ENCODE measurements around the gene TRIM71.
"Not testable (repeated sequence)": the region's sequence is repeated elsewhere in the genome, so short reads cannot be mapped to it uniquely, and the experiment has no call there.

The TRIM71 gene

DNA sequence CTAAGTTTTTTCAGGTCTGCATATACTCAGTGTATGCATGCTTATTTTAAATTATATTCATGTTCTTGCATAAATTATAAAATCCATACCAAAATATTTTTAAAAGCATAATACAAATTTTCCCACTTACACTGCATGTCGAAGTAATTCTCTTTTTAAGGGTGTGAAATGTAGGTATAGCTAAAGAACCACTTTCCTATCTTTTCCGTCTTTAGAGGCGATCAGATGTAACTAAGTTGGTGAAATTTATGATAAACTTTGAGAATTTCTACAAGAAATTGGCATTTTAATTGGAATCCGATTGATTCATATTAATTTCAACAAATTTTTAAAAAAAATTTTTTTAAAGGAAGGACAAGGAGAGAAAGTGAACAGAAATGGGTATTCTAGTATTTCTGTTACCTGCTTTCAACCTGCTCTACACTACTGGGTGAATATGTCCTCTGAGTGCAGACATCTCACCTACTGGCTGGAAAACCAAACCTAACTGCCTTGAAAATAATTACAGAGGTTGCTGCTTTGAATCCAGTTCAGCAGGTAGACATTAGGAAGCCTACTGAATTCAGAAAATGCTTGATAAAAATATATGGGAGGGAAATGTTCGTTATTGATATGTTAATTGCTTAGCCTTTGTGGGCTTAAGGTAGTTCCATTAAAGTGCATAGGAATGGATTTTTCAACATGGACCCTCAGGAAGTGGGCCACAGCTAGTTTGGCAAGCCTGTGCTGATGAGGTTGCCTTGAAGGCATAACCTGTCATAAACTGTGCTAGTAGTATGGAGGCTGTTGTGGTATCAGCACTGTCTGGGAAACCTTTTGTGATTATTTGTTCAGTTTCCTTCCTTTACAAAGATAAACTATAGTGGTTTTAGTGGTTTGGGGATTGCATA, 5.1 kb downstream of the TRIM71 start:
- H3K4me3 ChIP-seq (ENCODE audit: low read depth, low read length), result no peak overlapping the region
- H3K36me3 ChIP-seq, result no peaks in the 10 kb centered on the region
- no peaks in the 10 kb centered on the region for H3K27me3 ChIP-seq (ENCODE audit: insufficient read depth, low read depth, severe bottlenecking)
- DNase-seq, result no peak
- TF ChIP-seq, protein P1, sequence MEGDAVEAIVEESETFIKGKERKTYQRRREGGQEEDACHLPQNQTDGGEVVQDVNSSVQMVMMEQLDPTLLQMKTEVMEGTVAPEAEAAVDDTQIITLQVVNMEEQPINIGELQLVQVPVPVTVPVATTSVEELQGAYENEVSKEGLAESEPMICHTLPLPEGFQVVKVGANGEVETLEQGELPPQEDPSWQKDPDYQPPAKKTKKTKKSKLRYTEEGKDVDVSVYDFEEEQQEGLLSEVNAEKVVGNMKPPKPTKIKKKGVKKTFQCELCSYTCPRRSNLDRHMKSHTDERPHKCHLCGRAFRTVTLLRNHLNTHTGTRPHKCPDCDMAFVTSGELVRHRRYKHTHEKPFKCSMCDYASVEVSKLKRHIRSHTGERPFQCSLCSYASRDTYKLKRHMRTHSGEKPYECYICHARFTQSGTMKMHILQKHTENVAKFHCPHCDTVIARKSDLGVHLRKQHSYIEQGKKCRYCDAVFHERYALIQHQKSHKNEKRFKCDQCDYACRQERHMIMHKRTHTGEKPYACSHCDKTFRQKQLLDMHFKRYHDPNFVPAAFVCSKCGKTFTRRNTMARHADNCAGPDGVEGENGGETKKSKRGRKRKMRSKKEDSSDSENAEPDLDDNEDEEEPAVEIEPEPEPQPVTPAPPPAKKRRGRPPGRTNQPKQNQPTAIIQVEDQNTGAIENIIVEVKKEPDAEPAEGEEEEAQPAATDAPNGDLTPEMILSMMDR (IDR thresholded peaks at IDR 0.05; ENCODE audit: low read depth, low read length), result no peak
- peaks cover 4% of the 10 kb centered on the region for H3K9me3 ChIP-seq (ENCODE audit: severe bottlenecking)
- no peak overlapping the region for H3K27ac ChIP-seq

DNA sequence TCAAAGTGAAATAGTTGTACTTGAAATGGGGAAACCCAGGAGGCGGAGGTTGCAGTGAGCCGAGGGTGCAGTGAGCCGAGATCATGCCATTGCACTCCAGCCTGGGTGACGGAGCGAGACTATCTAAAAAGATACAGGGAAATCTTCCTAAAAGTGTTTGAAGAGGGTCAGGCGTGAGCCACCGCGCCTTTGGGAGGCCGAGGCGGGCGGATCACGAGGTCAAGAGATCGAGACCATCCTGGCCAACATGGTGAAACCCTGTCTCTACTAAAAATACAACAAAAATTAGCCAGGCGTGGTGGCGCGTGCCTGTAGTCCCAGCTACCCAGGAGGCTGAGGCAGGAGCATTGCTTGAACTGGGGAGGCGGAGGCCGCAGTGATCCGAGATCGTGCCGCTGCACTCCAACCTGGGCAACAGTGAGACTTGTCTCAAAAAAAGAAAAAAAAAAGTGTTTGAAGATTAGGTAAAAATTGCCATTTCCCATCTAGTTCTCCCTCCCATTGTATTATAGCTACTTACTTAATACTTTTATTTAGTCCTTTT, 5.9 kb downstream of the TRIM71 start:
- not testable (repeated sequence) for H3K9me3 ChIP-seq (ENCODE audit: severe bottlenecking); DNase-seq; H3K27me3 ChIP-seq (ENCODE audit: insufficient read depth, low read depth, severe bottlenecking); H3K4me3 ChIP-seq (ENCODE audit: low read depth, low read length); H3K36me3 ChIP-seq; H3K27ac ChIP-seq

DNA sequence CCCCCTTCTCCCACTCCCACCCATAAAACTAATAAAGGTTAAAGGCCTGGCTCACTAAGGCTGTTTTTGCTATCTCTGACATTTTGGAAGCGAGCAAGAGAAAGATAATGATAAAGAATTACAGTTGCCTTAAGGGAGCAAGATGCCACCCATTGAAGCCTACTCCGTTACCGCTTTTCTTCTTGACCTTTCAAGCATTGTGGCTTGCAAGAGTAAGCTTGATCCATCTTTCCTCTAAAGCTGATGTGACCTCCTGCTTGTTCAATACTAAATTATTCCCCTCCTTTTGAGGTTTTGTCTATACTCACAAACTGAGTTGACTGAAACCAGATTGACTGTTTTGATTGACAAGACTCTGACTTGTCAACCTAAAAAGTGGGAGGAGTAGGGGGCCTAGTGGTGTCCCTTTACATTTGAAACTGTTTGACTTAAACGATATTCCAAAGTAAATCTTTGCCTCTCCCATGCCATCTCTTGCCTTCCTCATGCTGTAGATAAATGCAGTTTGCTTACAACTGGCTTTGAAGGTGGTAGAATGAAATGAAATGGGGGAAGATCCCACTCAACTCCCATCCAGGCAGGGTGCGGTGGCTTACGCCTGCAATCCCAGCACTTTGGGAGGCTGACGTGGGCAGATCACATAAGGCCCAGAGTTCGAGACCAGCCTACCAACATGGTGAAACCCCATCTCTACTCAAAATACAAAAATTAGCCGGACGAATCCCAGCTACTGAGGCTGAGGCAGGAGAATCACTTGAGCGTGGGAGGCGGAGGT, 8.0 kb downstream of the TRIM71 start:
- no peak for DNase-seq
- Histone ChIP-seq H3K27me3 (ENCODE audit: insufficient read depth, low read depth, severe bottlenecking) (no peaks in the 10 kb centered on the region), H3K27ac (no peak overlapping the region)

DNA sequence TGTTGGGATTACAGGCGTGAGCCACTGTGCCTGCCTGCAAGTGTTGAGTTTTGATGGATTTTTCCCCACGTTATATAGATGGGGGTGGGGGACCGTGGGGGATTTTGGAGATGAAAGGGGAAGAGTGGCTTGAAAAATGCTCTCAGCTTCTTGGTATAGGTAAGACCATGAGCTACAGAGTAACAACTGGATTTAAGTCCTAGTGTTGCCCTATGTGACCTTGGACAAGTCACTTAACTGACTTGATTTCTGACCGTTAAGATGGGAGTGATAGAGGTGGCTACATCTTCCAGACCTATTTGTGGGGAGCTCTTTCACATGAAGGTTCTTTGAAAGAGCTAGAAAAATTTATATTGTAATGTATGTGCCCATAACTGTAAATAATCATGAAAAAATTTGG, 13.3 kb downstream of the TRIM71 start:
- TF ChIP-seq, protein P1 (IDR thresholded peaks at IDR 0.05; ENCODE audit: low read depth, low read length), result no peak
- no peaks in the 10 kb centered on the region for H3K36me3 ChIP-seq
- H3K9me3 ChIP-seq (ENCODE audit: severe bottlenecking), result no peaks in the 10 kb centered on the region
- no peaks in the 10 kb centered on the region for H3K27me3 ChIP-seq (ENCODE audit: insufficient read depth, low read depth, severe bottlenecking)
- H3K27ac ChIP-seq, result no peak overlapping the region
- no peak overlapping the region for H3K4me3 ChIP-seq (ENCODE audit: low read depth, low read length)
- no peak for DNase-seq

More for the DNA sequence above, 8.0 kb downstream of the TRIM71 start:
- TF ChIP-seq, protein P1 (IDR thresholded peaks at IDR 0.05; ENCODE audit: low read depth, low read length), result no peak
- no peaks in the 10 kb centered on the region for H3K9me3 ChIP-seq (ENCODE audit: severe bottlenecking)
- H3K4me3 ChIP-seq (ENCODE audit: low read depth, low read length), result no peak overlapping the region
- H3K36me3 ChIP-seq, result no peaks in the 10 kb centered on the region

DNA sequence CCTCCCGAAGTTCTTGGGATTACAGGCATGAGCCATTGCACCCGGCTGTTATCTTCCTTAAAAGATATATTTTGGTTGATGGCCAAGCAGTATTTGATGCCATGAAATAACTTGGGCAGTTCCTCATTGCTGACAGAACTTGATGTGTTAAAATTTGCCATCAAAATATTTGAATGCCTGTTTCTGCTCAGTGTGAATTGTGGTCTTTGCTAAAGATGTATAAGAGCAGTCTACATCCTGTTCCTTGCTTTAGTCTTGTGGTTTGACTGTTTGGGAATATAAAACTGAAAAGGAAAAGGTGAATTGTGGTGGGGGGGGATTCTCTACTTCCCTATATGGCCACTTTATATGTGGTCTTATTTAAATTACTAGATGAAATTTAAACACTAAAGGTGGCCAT, 14.0 kb downstream of the TRIM71 start:
- Histone ChIP-seq H3K27ac (no peak overlapping the region), H3K27me3 (ENCODE audit: insufficient read depth, low read depth, severe bottlenecking) (no peaks in the 10 kb centered on the region), H3K4me3 (ENCODE audit: low read depth, low read length) (no peak overlapping the region), H3K9me3 (ENCODE audit: severe bottlenecking) (no peaks in the 10 kb centered on the region), H3K36me3 (no peaks in the 10 kb centered on the region)
- TF ChIP-seq, protein P1 (IDR thresholded peaks at IDR 0.05; ENCODE audit: low read depth, low read length), result no peak
- DNase-seq, result no peak

DNA sequence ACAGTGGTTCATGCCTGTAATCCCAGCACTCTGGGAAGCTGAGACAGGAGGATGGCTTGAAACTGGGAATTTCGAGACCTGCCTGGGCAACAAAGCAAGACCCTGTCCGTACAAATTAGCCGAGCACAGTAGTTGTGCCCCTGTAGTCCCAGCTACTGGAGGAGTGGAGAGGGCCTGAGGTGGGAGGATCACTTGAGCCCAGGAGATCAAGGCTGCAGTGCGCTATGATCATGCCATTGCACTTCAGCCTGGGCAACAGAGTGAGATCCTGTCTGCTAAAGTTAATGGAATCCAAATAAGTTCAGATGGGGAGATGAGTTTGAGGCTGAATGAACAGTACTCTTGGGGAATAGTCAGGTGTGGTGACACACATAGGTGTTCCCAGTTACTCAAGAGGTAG, 14.4 kb downstream of the TRIM71 start:
- H3K36me3 ChIP-seq, result no peaks in the 10 kb centered on the region
- no peak overlapping the region for H3K27ac ChIP-seq
- no peak overlapping the region for H3K4me3 ChIP-seq (ENCODE audit: low read depth, low read length)
- no peaks in the 10 kb centered on the region for H3K27me3 ChIP-seq (ENCODE audit: insufficient read depth, low read depth, severe bottlenecking)
- DNase-seq, result no peak
- H3K9me3 ChIP-seq (ENCODE audit: severe bottlenecking), result no peaks in the 10 kb centered on the region
- TF ChIP-seq, protein P1 (IDR thresholded peaks at IDR 0.05; ENCODE audit: low read depth, low read length), result no peak

Measured in WERI-Rb-1 (cell line).